ENCODE results near the gene TCF25. TPM values are rescaled to one million over a fixed set of nuclear protein-coding genes. Genes with fewer than 3 reads are reported as not detected.

Gene TCF25
- polyA plus RNA-seq, 1 donor (not counting 4 experiments of a cell fraction or from before 2014, with no cell fraction given): 103 TPM

GRCh38 chr16:89944773-89945172, 71.4 kb downstream of the TCF25 start:
- Histone ChIP-seq H3K36me3 (ENCODE audit: control insufficient read depth in 2 of 2, extremely low read depth in 1 of 2, insufficient read depth in 2 of 2, low read length in 2 of 2) (no peaks in the 10 kb centered on the region), H3K4me2 (ENCODE audit: control insufficient read depth, extremely low read depth, insufficient read depth, low read depth, low read length) (no peak overlapping the region), H3K27ac (ENCODE audit: control insufficient read depth, insufficient read depth, low read length) (no peak overlapping the region), H3K4me3 (ENCODE audit: control insufficient read depth in 2 of 3, extremely low read depth in 1 of 3, insufficient read depth in 2 of 3, low read depth in 1 of 3, low read length in 3 of 3) (no peak overlapping the region), H3K79me2 (ENCODE audit: control insufficient read depth, insufficient read depth, low read length) (peaks cover 6% of the 10 kb centered on the region), H2AFZ (ENCODE audit: control insufficient read depth, low read length) (no peak overlapping the region), H3K9me1 (ENCODE audit: control insufficient read depth, extremely low read depth, insufficient read depth, low read length) (no peaks in the 10 kb centered on the region), H3K27me3 (ENCODE audit: control insufficient read depth, extremely low read depth, insufficient read depth, low read length) (peaks cover 5% of the 10 kb centered on the region), H3K9ac (ENCODE audit: control insufficient read depth, extremely low read depth, insufficient read depth, low read length) (no peak overlapping the region), H3K9me3 (ENCODE audit: control insufficient read depth, low read depth, low read length) (no peaks in the 10 kb centered on the region), H4K20me1 (ENCODE audit: control insufficient read depth, extremely low read depth, insufficient read depth, low read length) (no peaks in the 10 kb centered on the region), H3K4me1 (ENCODE audit: control insufficient read depth, extremely low read depth, insufficient read depth, low read length) (peaks cover 5% of the 10 kb centered on the region)
- DNase-seq (ENCODE audit: low read depth, low spot score) (no peak), FAIRE-seq (no peak)
- dilution Hi-C loops (cut with MboI; ENCODE audit: extremely low pct_ligation_motif_present, low sequenced_read_pairs): no loop called here
- no peak for TF ChIP-seq EZH2 (IDR thresholded peaks at IDR 0.05; ENCODE audit: low read length)
- TF ChIP-seq, protein P1, sequence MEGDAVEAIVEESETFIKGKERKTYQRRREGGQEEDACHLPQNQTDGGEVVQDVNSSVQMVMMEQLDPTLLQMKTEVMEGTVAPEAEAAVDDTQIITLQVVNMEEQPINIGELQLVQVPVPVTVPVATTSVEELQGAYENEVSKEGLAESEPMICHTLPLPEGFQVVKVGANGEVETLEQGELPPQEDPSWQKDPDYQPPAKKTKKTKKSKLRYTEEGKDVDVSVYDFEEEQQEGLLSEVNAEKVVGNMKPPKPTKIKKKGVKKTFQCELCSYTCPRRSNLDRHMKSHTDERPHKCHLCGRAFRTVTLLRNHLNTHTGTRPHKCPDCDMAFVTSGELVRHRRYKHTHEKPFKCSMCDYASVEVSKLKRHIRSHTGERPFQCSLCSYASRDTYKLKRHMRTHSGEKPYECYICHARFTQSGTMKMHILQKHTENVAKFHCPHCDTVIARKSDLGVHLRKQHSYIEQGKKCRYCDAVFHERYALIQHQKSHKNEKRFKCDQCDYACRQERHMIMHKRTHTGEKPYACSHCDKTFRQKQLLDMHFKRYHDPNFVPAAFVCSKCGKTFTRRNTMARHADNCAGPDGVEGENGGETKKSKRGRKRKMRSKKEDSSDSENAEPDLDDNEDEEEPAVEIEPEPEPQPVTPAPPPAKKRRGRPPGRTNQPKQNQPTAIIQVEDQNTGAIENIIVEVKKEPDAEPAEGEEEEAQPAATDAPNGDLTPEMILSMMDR (optimal IDR thresholded peaks at IDR 0.05 in 1 of 3, IDR thresholded peaks at IDR 0.05 in 1 of 3, conservative IDR thresholded peaks at IDR 0.05 in 1 of 3; ENCODE audit: extremely low read depth in 1 of 3, insufficient read depth in 2 of 3, low read length in 3 of 3): no peak

- H3K4me1 ChIP-seq (ENCODE audit: control insufficient read depth, extremely low read depth, insufficient read depth, low read length): peaks cover 5% of the 10 kb centered on the region
- dilution Hi-C loops (cut with MboI; ENCODE audit: extremely low pct_ligation_motif_present, low sequenced_read_pairs): no loop called here
Measured at GRCh38 chr16:89945654-89946053, 72.3 kb downstream of the TCF25 start.

More at GRCh38 chr16:89945654-89946053, 72.3 kb downstream of the TCF25 start:
- H2AFZ ChIP-seq (ENCODE audit: control insufficient read depth, low read length): no peak overlapping the region
- no peaks in the 10 kb centered on the region for H3K9me3 ChIP-seq (ENCODE audit: control insufficient read depth, low read depth, low read length)
- no peak overlapping the region for H3K4me2 ChIP-seq (ENCODE audit: control insufficient read depth, extremely low read depth, insufficient read depth, low read depth, low read length)
- no peaks in the 10 kb centered on the region for H3K36me3 ChIP-seq (ENCODE audit: control insufficient read depth in 2 of 2, extremely low read depth in 1 of 2, insufficient read depth in 2 of 2, low read length in 2 of 2)
- no peaks in the 10 kb centered on the region for H3K9me1 ChIP-seq (ENCODE audit: control insufficient read depth, extremely low read depth, insufficient read depth, low read length)
- no peak for TF ChIP-seq EZH2 (IDR thresholded peaks at IDR 0.05; ENCODE audit: low read length)
- TF ChIP-seq, protein P1 (optimal IDR thresholded peaks at IDR 0.05 in 1 of 3, IDR thresholded peaks at IDR 0.05 in 1 of 3, conservative IDR thresholded peaks at IDR 0.05 in 1 of 3; ENCODE audit: extremely low read depth in 1 of 3, insufficient read depth in 2 of 3, low read length in 3 of 3): peak in 2 of 3 experiments; percentile 13 to 31
- FAIRE-seq: no peak
- no peak overlapping the region for H3K4me3 ChIP-seq (ENCODE audit: control insufficient read depth in 2 of 3, extremely low read depth in 1 of 3, insufficient read depth in 2 of 3, low read depth in 1 of 3, low read length in 3 of 3)
- H3K79me2 ChIP-seq (ENCODE audit: control insufficient read depth, insufficient read depth, low read length): peaks cover 9% of the 10 kb centered on the region
- no peak overlapping the region for H3K9ac ChIP-seq (ENCODE audit: control insufficient read depth, extremely low read depth, insufficient read depth, low read length)
- peaks cover 5% of the 10 kb centered on the region for H3K27me3 ChIP-seq (ENCODE audit: control insufficient read depth, extremely low read depth, insufficient read depth, low read length)
- H4K20me1 ChIP-seq (ENCODE audit: control insufficient read depth, extremely low read depth, insufficient read depth, low read length): no peaks in the 10 kb centered on the region
- DNase-seq (ENCODE audit: low read depth, low spot score): no peak
- no peak overlapping the region for H3K27ac ChIP-seq (ENCODE audit: control insufficient read depth, insufficient read depth, low read length)
